K562 (cell line): ENCODE results near the gene NXN. TPM values are rescaled to one million over a fixed set of nuclear protein-coding genes. Genes with fewer than 3 reads are reported as not detected.

Experiments
- E4F1 ChIP-seq: fragments of 250-450 bp; sonication (Bioruptor Pico); IDR thresholded peaks from 2 replicates; pipeline ENCODE4 v1.5.0; 2021; ENCODE audit warnings: mild to moderate bottlenecking, borderline replicate concordance
- NFATC3 ChIP-seq: fragments of 450-650 bp; IDR thresholded peaks from 2 replicates; pipeline ENCODE4 v1.6.1; 2017; ENCODE audit warnings: mild to moderate bottlenecking
- POLR2H ChIP-seq: IDR thresholded peaks from 2 replicates; pipeline ENCODE4 v1.6.1; 2016; ENCODE audit warnings: missing genetic modification characterization, low read depth, mild to moderate bottlenecking, control low read depth, missing compliant biosample characterization, moderate library complexity
- TRIM25 ChIP-seq: fragments of 450-650 bp; IDR thresholded peaks from 2 replicates; pipeline ENCODE4 v1.7.0; 2016; ENCODE audit warnings: borderline replicate concordance
- ZNF707 ChIP-seq: fragments of 250-450 bp; sonication (Bioruptor Pico); conservative IDR thresholded peaks from 2 replicates; pipeline ENCODE4 v1.8.0; 2022; ENCODE audit warnings: inconsistent platforms, mild to moderate bottlenecking, moderate library complexity
- polyA plus RNA-seq, 8 experiments: library from polyadenylated mRNA; depleted of rRNA in 4 of 8; stranded (reverse) in 5 of 8; unstranded in 3 of 8; fragments of >200 nt; fragmentation: Nextera tagmentation in 2 of 8; fragmentation: Illumina TruSeq in 1 of 8; extraction: Ambion mirVana in 2 of 8; extraction: Trizol in 1 of 8; gene quantifications; 2 replicates each; pipeline versions ENCODE4 v1.2.1 to v1.2.3, GENCODE V29; 2011 to 2014; ENCODE audit warnings: inconsistent platforms in 1 of 8, missing spikeins in 1 of 8
- total RNA-seq, 7 experiments: library from RNA; depleted of rRNA in 6 of 7; stranded (reverse); fragments of >200 nt in 6 of 7; fragmentation: Illumina TruSeq in 2 of 7; extraction: Trizol in 2 of 7; gene quantifications; 2 replicates each; pipeline versions ENCODE4 v1.2.1 to v1.2.3, GENCODE V29; 2011 to 2021; ENCODE audit warnings: low replicate concordance in 1 of 7
- TF ChIP-seq, protein P1 (sequence below): fragments of 200-800 bp; sonication (Bioruptor generic); IDR thresholded peaks from 2 replicates; pipeline ENCODE4 v1.6.1; 2017; ENCODE audit warnings: missing genetic modification characterization, missing compliant biosample characterization

The NXN gene
- total and polyA plus RNA-seq, 9 of the 15 experiments (the other 6 are each of a cell fraction or from before 2014, with no cell fraction given): 0.08 to 0.39 (median 0.29) TPM; not detected in 5

DNA sequence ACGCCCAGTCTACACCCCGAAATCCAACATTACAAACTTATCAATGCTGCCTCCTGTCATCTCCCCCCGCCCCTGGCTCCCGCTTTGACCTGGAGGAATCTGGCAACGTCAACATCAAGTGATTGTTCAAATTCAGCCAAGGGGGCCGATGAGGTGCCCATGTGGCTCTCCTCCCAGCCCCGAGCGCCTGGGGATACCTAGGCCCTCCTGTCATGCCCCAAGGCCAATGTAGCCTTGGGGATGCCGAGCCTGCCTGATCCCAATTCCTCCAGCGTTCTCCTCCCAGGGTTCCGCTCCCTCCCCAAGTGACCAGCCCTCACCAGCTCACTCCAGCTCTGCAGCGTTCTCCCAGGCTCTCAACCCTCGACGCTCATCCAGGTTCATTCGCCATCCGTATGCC is 59.4 kb downstream of the NXN start (continued):
- TF ChIP-seq TRIM25 (no peak), POLR2H (tag) (no peak), E4F1 (no peak), ZNF707 (CRISPR knock-in tag) (no peak), NFATC3 (no peak)
- TF ChIP-seq, protein P1, sequence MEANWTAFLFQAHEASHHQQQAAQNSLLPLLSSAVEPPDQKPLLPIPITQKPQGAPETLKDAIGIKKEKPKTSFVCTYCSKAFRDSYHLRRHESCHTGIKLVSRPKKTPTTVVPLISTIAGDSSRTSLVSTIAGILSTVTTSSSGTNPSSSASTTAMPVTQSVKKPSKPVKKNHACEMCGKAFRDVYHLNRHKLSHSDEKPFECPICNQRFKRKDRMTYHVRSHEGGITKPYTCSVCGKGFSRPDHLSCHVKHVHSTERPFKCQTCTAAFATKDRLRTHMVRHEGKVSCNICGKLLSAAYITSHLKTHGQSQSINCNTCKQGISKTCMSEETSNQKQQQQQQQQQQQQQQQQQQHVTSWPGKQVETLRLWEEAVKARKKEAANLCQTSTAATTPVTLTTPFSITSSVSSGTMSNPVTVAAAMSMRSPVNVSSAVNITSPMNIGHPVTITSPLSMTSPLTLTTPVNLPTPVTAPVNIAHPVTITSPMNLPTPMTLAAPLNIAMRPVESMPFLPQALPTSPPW (CRISPR knock-in tag): no peak
- TF ChIP-seq, all 486 proteins: peak for 0
